HG03066 (cell line): ENCODE results near the gene KHDRBS1.
A peak's percentile ranks its signal among the peaks of the same experiment; 100 is the strongest.
"Not testable (repeated sequence)": the region's sequence is repeated elsewhere in the genome, so short reads cannot be mapped to it uniquely, and the experiment has no call there.

Source experiments
- ATAC-seq: cut with Tn5 transposase; IDR thresholded peaks from one replicate; pipeline ENCODE4 v1.9.1; 2021; ENCODE audit warnings: low read depth; ENCODE audit not compliant: unreplicated experiment

The KHDRBS1 gene

DNA sequence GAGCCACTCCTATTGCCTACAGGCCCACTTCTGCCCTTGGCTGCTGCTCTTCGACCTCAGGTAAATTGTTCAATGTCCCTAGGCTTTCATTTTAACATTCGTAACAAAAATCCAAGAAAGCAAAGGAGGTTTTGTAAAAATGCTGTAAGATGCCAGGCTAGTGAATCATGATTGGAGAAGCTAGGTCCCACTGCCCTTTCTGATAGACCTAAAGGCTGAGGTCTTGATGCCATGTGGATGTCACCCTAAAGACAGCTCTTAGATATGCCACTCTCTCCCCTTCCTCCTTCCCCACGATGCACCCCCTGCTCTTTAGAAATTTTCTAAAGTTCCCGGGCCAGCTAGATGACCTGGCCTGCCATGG lies 49.2 kb downstream of the KHDRBS1 start:
- no peak for ATAC-seq

GRCh38 chr1:32063261-32063681 lies 49.6 kb downstream of the KHDRBS1 start:
- ATAC-seq, result no peak

DNA sequence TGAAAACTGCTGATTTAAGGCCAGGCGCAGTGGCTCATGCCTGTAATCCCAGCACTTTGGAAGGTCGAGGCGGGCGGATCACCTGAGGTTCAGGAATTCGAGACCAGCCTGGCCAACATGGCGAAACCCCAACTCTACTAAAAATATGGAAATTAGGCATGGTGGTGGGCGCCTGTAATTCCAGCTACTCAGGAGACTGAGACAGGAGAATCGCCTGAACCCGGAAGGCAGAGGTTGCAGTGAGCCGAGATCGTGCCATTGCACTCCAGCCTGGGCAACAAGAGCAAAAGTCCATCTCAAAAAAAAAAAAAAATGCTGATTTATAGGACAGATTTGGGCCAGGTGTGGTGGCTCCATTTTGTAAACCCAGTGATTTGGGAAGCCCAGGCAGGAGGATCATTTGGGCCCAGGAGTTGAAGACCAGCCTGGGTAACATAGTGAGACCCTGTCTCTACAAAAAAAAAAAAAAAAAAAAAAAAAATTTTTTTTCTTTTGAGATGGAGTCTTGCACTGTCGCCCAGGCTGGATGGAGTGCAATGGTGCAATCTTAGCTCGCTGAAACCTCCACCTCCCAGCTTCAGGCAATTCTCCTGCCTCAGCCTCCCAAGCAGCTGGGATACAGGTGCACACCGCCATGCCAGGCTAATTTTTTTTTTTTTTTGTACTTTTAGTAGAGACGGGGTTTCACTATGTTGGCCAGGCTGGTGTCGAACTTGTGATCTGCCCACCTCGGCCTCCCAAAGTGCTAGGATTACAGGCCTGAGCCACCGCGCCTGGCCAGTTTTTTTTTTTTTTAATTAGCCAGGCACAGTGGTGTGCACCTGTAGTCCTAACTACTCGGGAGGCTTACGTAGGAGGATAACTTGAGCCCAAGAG lies 52.2 kb downstream of the KHDRBS1 start:
- ATAC-seq, result not testable (repeated sequence)

- no peak for ATAC-seq
Measured at GRCh38 chr1:32066489-32066873, 52.8 kb downstream of the KHDRBS1 start.

GRCh38 chr1:32068957-32069588 lies 55.4 kb downstream of the KHDRBS1 start:
- no peak for ATAC-seq

GRCh38 chr1:32071758-32072621 lies 58.3 kb downstream of the KHDRBS1 start:
- no peak for ATAC-seq

- peak; percentile 79 for ATAC-seq
Measured at GRCh38 chr1:32072622-32073298, 59.1 kb downstream of the KHDRBS1 start, which contains the start of gene TMEM39B. Gene TMEM39B, plus strand, starts transcription at chr1:32072939. Its CDS starts 109 bp downstream, at chr1:32073048.

DNA sequence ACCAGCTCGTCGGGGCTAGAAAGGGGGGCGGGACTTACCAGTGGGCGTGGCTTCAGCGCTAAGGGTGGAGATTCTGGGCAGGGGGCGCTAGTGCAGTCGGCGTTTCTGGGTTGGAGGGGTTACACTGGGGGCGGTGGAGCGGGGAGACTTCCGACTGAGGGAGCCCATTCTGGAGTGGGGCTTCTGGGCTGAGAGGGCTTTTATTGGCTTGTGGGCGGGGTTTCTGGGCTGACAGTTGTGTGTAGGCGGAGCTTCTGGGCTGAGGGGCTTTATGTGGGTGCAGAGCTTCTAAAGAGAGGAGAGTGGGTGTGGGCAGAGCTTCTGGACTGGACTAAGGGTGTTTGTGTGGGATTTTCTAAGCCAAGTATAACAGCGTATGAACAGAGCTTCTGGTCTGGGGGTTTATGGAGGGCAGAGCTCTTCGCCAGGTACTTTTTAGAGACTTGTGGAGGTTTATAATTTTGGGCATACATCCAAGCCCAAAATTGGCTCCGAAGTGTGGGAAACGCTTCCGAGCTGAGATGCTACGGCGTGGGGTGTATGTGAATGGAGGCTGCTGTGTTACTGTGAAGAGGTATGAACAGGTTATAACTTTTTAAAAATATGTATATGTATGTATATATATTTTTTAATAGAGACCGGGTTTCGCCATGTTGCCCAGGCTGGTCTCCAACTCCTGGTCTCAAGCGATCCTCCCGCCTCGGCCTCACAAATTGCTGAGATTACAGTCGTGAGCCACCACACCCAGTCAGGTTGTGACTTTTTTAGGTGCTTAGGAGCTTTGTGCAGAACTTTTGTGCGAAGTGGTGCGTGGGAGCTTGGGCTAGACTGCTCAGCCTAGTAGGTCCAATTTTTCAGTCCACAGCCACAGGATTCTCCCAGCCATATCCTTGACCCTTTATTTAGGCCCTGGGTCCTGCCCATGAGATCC lies 59.9 kb downstream of the KHDRBS1 start:
- ATAC-seq, result peak; percentile 12

DNA sequence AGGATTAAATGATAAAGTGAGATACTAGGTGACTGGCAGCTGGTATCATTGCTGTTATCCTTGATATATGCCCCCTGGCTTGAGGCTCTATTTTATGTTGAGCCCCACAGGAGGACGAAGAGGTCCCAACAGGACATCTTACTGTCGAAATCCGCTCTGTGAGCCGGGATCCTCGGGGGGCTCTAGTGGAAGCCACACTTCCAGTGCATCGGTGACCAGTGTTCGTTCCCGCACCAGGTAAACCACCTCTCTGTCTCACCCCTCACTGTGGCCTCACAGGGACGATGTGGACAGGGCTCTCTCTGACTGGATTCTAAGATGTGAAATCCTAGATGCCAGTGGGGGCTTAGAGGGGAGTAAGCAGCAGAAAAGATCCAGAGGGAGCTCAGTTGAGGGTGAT lies 61.2 kb downstream of the KHDRBS1 start:
- ATAC-seq, result no peak

DNA sequence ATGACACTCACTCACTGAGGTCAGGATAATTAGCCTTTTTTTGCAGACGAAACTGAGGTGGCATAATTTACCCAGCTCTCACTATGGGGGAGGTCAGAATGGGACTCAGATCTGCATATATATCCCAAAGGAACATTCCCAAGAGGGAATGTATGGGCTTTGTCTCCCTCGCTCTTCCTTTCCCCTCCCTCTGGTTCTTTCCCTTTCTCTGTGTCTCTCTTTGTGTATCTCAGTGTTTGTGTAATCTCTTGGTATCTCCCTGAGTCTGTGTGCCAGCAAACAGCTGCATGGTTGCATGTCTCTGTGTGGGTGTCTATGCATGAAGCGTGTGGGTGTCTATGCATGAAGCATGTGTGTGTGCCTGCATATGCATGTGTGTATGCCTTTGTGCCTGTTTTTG lies 63.8 kb downstream of the KHDRBS1 start:
- ATAC-seq, result no peak

- ATAC-seq, result no peak
Measured at GRCh38 chr1:32082022-32082421, 68.4 kb downstream of the KHDRBS1 start.

- not testable (repeated sequence) for ATAC-seq
Measured at GRCh38 chr1:32086381-32086780, 72.7 kb downstream of the KHDRBS1 start.

DNA sequence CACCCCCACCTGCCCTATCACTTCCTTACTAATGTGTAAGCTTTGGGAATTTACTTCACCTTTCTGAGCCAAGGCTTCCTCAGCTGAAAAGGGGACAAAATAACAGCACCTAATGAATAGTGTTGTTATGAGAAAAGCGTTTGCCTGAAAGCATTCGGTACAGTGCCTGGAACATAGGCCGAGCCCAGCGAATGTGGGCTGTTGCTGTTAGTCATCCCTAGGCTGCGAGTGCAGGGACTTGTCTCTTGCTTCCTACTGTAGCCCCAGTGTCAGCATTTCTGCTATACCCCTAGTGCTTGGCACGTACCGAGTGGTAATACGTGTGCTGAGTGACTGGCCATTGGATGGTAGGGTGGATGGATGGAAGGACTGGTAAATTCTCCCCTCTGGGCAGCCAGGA lies 77.5 kb downstream of the KHDRBS1 start:
- ATAC-seq, result no peak

- ATAC-seq, result no peak
Measured at GRCh38 chr1:32091591-32091990, 77.9 kb downstream of the KHDRBS1 start.
